ENCODE data around the gene ZMYM2. TPM values are rescaled to one million over a fixed set of nuclear protein-coding genes. Genes with fewer than 3 reads are reported as not detected.
"Not testable (repeated sequence)": the region's sequence is repeated elsewhere in the genome, so short reads cannot be mapped to it uniquely, and the experiment has no call there.

Gene ZMYM2
- total and polyA plus RNA-seq, 2 donors (not counting 3 experiments of a cell fraction or from before 2014, with no cell fraction given) = 14.7 to 75.3 TPM

- POLR2A ChIA-PET = no interaction called here
Measured at GRCh38 chr13:20037908-20038307, 79.4 kb downstream of the ZMYM2 start.

GRCh38 chr13:20042603-20043002, 84.1 kb downstream of the ZMYM2 start:
- POLR2A ChIA-PET; H3K4me1 ChIP-seq (ENCODE audit: control insufficient read depth, extremely low read depth, insufficient read depth, low read length); H3K9ac ChIP-seq (replicated peaks; ENCODE audit: extremely low read depth, insufficient read depth, low read length); H3K4me3 ChIP-seq (replicated peaks in 1 of 3; ENCODE audit: insufficient read depth in 1 of 3, low read depth in 1 of 3, low read length in 3 of 3); BruUV-seq (replicated peaks); H4K20me1 ChIP-seq (replicated peaks; ENCODE audit: control insufficient read depth, extremely low read depth, insufficient read depth, low read length); DNase-seq (ENCODE audit: low read depth, low spot score); dilution Hi-C loops (cut with MboI; ENCODE audit: extremely low pct_ligation_motif_present, low sequenced_read_pairs); H3K27me3 ChIP-seq (ENCODE audit: control insufficient read depth in 2 of 2, insufficient read depth in 2 of 2, low read length in 2 of 2); CTCF ChIA-PET; H2AFZ ChIP-seq (ENCODE audit: low read depth, low read length); H3K4me2 ChIP-seq (ENCODE audit: insufficient read depth, low read length); H3K9me1 ChIP-seq (replicated peaks; ENCODE audit: control insufficient read depth, extremely low read depth, insufficient read depth, low read length); intact Hi-C loops (cut with micrococcal nuclease); H3K27ac ChIP-seq (ENCODE audit: insufficient read depth, low read depth, low read length); H3K9me3 ChIP-seq (replicated peaks; ENCODE audit: control insufficient read depth, insufficient read depth, low read length); FAIRE-seq: not testable (repeated sequence)
- peaks cover 22% of the 10 kb centered on the region for H3K79me2 ChIP-seq (ENCODE audit: control insufficient read depth, insufficient read depth, low read length)
- peaks cover 3 to 10% of the 10 kb centered on the region in 2 experiments for H3K36me3 ChIP-seq (ENCODE audit: control insufficient read depth in 2 of 2, extremely low read depth in 1 of 2, insufficient read depth in 2 of 2, low read length in 2 of 2)

More at GRCh38 chr13:20037908-20038307, 79.4 kb downstream of the ZMYM2 start:
- no peaks in the 10 kb centered on the region for H3K4me1 ChIP-seq (ENCODE audit: control insufficient read depth, extremely low read depth, insufficient read depth, low read length)
- BruUV-seq (replicated peaks) = no TSS peak
- intact Hi-C loops (cut with micrococcal nuclease) (no loop called here), dilution Hi-C loops (cut with MboI; ENCODE audit: extremely low pct_ligation_motif_present, low sequenced_read_pairs) (no loop called here)
- H3K27me3 ChIP-seq (ENCODE audit: control insufficient read depth in 2 of 2, insufficient read depth in 2 of 2, low read length in 2 of 2) = no peaks in the 10 kb centered on the region
- peaks cover 7 to 10% of the 10 kb centered on the region in 2 experiments for H3K36me3 ChIP-seq (ENCODE audit: control insufficient read depth in 2 of 2, extremely low read depth in 1 of 2, insufficient read depth in 2 of 2, low read length in 2 of 2)
- H3K9me1 ChIP-seq (replicated peaks; ENCODE audit: control insufficient read depth, extremely low read depth, insufficient read depth, low read length) = peaks cover 2% of the 10 kb centered on the region
- H3K79me2 ChIP-seq (ENCODE audit: control insufficient read depth, insufficient read depth, low read length) = peaks cover 19% of the 10 kb centered on the region
- CTCF ChIA-PET = interaction anchor here (1.0 to 1.2 kb wide), 2 partner anchors 15 to 53 kb away, joined by 3 read pairs; no protein-coding TSS in a partner anchor
- no peaks in the 10 kb centered on the region for H3K9me3 ChIP-seq (replicated peaks; ENCODE audit: control insufficient read depth, insufficient read depth, low read length)
- no peak overlapping the region for H3K4me2 ChIP-seq (ENCODE audit: insufficient read depth, low read length)
- H3K4me3 ChIP-seq (replicated peaks in 1 of 3; ENCODE audit: insufficient read depth in 1 of 3, low read depth in 1 of 3, low read length in 3 of 3) = no peak overlapping the region
- no peak overlapping the region for H3K9ac ChIP-seq (replicated peaks; ENCODE audit: extremely low read depth, insufficient read depth, low read length)
- H3K27ac ChIP-seq (ENCODE audit: insufficient read depth, low read depth, low read length) = no peak overlapping the region
- FAIRE-seq (no peak), DNase-seq (ENCODE audit: low read depth, low spot score) (no peak)
- TF ChIP-seq EZH2 (IDR thresholded peaks at IDR 0.05; ENCODE audit: borderline replicate concordance, low read depth, low read length, severe bottlenecking) (no peak), CTCF (IDR thresholded peaks at IDR 0.05; ENCODE audit: extremely low read depth in 1 of 2, insufficient read depth in 1 of 2, low read depth in 1 of 2, low read length in 2 of 2) (no peak), MAX (IDR thresholded peaks at IDR 0.05; ENCODE audit: insufficient read depth, insufficient read length) (no peak), JUN (IDR thresholded peaks at IDR 0.05; ENCODE audit: borderline replicate concordance, insufficient read depth, insufficient read length, low read depth) (no peak), POLR2A (IDR thresholded peaks at IDR 0.05; ENCODE audit: low read depth, low read length) (no peak), FOS (IDR thresholded peaks at IDR 0.05; ENCODE audit: borderline replicate concordance, insufficient read depth, low read length) (no peak), POLR2AphosphoS5 (IDR thresholded peaks at IDR 0.05; ENCODE audit: insufficient read depth, low read depth, low read length) (no peak), MYC (IDR thresholded peaks at IDR 0.05; ENCODE audit: low read depth, low read length) (no peak), GATA2 (IDR thresholded peaks at IDR 0.05; ENCODE audit: insufficient read depth, insufficient read length, low read depth, low read length) (no peak)
- no peak overlapping the region for H2AFZ ChIP-seq (ENCODE audit: low read depth, low read length)
- no peaks in the 10 kb centered on the region for H4K20me1 ChIP-seq (replicated peaks; ENCODE audit: control insufficient read depth, extremely low read depth, insufficient read depth, low read length)
